ENCODE results near the gene SLC2A5.
"Not testable (repeated sequence)": the region's sequence is repeated elsewhere in the genome, so short reads cannot be mapped to it uniquely, and the experiment has no call there.

The SLC2A5 gene, protein sequence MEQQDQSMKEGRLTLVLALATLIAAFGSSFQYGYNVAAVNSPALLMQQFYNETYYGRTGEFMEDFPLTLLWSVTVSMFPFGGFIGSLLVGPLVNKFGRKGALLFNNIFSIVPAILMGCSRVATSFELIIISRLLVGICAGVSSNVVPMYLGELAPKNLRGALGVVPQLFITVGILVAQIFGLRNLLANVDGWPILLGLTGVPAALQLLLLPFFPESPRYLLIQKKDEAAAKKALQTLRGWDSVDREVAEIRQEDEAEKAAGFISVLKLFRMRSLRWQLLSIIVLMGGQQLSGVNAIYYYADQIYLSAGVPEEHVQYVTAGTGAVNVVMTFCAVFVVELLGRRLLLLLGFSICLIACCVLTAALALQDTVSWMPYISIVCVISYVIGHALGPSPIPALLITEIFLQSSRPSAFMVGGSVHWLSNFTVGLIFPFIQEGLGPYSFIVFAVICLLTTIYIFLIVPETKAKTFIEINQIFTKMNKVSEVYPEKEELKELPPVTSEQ

DNA sequence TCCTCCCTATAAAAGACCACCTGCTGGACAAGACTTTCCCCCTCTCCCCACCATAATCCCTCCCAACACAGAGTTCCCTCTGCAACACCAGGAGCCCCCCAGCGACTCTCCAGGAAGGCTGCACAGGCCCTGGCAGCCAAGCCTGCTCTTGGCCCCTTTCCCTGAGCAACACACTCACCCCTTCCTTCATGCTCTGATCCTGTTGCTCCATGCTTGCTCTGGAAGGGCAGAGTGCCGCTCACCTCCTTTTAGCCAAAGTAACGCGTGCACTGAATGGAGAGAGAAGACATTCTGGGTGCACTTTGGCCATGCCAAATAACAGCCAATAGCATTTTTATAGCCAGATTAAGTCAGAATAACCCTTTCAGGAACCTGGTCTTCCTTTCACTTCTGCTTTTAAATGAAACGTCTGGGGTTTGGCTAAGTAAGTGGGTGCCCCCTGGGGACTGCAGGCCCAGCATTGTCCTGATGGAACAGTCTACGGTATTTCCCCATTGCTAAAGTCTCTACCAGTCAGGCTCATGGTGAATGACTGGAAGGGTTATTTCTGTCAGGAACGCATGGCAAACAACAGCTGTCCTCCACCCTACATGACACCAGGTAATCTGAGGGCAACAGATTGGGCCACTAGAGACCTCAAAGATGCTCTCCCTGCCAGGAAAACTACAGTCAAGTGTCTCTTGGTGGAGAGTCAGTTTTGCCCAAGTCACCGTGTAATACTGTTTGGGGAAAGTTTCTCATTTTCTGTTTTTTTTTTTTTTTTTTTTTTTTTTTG is at the start of gene SLC2A5:
Gene SLC2A5 (minus strand): TSS at position 310 of the 775 bp plus-strand sequence. CDS start 99 bp downstream, at position 211.
- no peak for FAIRE-seq

DNA sequence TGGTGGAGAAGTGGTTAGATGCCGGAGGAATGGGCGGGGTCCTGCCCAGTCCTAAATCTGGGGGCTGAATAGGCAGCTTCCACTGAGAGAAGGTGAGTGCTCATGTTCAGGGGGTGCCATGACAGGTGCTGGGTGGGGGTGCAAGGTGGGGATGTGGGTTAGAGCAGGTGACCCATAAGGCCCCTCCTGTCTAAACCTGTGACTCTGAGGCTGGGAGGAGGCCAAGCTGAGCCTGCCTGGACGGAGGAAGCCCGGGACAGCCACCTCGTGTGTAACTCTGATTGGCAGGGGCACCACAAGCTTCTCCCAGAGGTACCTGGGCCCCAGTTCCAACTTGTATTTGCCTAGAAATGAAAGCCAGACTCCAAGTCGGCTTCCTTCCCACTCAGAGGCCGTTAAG is 48.8 kb upstream of the SLC2A5 start:
- FAIRE-seq, result no peak

DNA sequence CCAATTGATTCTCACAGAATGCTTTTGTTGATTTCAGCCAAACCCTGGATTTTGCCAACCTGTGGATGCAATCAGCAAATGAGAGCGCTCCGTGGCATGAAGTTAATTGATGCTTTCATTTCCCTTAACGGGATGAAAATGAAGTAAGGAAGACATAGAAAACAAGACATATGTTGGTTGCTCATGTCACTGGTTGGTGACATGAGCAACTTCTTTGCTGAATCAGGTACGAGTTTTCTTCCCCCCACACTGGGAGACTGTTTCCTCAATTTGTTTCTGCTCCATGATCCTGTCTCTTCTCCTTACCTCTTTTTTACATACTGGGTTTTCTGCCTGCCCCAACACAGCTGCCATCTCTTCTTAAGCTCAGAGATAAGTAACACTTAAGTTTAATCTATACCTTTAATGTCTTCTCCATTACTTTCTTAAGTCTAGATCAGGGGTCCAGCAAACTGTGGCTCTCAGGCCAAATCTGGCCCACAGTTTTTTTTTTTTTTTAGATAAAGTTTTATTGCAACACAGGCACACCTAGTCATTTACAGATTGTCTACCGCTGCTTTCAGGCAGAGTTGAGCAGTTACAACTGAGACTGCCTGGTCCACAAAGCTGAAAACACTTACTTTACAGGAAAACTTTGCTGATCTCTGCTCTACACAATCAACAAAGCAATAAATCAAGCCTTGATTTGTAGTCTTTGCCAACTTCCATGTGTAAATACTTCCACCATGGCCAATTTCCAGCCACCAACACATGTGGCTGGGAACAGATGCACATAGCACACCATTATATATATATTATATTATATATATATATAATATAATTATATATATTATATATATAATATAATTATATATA is 46.1 kb upstream of the SLC2A5 start:
- no peak for FAIRE-seq

DNA sequence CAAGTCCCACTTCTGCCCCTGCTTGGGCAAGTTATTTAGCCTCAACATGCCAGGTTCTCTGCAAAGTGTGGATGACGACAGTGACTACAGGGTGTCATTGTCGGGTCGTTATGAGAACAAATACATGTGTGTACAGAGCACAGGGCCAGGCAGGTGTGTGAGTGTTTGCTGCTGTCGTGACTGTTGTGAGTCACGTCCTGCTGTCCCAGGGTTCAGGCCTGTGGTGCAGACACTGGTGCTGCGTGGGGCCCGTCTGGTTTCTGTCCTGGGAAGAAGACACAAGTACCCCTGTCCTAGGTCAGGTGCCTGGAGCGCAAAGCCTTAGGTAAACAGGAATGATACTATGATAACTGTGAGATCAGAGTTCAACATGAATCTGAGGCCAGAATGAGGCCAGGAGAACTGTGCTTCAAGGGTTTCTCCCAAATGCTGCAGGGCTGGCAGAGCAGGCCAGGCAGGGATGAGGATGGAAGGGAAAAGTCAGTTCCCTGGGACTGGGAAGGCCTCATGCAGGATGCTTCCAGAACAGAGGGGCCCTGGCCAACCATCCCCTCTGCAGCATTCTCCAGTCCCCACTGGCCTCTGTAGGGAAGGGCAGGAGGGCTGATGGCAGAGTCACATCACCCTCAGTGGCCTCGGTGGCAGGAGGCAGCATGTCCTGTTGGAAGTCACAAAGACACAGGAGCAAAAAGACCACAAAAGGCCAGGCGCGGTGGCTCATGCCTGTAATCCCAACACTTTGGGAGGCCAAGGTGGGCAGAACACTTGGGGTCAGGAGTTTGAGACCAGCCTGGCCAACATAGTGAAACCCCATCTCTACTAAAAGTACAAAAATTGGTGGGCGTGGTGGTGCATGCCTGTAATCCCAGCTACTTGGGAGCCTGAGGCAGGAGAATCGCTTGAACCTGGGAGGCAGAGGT is 43.8 kb upstream of the SLC2A5 start:
- FAIRE-seq, result no peak

DNA sequence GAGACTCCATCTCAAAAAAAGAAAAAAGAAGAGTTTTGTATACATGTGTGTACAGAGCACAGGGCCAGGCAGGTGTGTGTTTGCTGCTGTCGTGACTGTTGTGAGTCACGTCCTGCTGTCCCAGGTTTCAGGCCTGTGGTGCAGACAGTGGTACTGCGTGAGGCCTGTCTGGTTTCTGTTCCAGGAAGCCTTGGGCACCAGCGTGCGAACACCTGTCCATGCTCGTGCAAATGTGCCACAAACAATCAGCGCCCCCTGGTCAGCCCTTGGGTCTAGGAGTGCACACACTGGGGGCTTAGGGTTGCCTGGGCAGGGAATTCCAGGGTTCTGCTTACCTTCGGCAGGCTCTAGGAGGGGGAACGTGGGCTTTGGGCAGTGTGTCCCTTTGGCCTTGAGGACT is 42.5 kb upstream of the SLC2A5 start:
- FAIRE-seq, result no peak

DNA sequence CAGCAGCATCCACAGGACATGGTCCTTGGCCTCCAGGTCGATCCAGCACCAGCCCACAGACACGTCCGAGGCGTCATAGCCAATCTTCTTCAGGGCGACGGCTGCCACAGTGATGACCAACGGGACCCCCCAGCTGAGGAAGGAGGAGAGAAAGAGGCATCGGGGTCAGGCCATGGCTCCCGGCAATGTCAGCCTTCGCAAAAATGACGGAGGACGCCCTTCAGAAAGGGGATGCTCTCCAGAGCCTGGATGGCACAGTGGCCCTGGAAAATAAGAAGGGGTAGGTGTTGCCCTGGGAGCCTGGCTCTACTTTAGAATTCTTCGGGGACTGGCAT is 41.9 kb upstream of the SLC2A5 start:
- no peak for FAIRE-seq

DNA sequence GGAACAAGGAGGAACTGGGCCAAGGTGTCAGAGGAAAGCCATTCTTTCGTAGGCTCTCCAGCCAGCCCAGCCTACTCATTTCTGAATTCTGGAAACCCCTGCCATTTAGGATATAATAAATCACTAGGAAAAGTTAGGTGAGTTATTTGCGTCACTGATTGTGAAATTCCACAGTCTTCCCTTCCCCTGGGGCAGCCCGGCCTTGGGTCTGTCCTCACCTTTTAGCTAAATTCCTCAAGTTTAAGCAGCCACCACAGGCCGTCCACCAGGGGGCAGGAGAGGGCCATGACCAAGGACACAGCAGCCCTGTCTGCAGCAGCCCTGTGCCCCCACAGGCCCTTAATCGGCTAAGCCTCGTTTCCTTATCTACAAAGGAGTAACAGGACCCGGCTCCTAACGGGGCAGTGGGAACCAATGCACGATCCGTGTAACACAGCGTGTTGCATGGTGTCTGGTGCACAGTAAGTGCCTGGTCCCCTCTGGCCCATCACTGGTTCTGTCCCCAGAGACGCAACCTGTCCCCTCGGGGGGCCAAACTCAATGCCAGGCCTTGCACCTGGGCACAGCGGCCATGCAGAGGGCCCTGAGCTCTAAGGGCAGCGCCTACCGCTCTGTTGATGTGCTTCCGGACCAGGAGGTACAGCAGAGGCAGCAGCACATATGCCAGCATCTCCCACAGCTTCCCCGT is 41.4 kb upstream of the SLC2A5 start:
- FAIRE-seq, result no peak

DNA sequence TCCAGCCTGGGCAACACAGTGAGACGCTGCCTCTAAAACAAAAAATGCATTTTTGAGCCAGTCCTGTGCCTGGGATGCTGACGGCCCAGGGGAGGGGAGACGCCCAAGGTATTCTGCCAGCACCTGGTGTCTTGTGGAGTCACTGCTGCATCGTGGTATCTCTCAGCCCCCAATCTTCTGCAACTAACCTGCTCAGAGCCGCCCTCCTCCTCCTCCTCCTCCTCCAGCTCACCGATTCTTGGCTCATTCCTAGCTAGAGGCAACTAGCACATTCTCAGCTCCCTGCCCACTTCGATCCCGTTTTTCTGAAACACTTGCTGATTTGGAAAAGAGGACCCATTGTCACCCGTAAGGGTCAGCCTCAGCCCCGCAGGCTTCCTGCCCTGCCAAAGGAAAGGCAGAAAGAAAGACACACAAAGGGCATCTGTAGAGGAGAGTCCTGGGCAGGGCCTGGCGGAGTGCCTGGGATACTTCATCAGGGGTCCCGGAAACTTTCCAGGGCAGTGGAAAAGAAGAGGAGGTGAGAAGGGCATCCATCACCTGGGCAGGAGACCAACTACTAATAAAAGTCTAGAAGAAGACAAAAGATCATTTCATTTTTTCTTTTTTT is 38.7 kb upstream of the SLC2A5 start:
- no peak for FAIRE-seq

DNA sequence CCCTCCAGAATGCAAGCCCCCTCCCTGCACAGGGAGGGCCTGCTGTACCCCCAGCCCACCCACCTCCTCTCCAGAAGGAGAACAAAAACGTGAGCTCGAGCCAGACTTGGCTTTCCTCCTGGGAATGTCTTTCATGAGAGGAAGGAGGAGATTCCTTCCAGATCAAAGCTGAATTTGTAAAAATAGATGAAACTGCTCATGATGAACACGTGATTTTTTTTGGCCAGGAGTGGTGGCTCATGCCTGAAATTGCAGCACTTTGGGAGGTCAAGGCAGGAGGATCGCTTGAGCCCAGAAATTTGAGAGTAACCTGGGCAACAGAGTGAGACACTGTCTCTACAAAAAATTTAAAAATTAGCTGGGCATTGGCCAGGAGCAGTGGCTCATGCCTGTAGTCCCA is 37.7 kb upstream of the SLC2A5 start:
- FAIRE-seq, result no peak

DNA sequence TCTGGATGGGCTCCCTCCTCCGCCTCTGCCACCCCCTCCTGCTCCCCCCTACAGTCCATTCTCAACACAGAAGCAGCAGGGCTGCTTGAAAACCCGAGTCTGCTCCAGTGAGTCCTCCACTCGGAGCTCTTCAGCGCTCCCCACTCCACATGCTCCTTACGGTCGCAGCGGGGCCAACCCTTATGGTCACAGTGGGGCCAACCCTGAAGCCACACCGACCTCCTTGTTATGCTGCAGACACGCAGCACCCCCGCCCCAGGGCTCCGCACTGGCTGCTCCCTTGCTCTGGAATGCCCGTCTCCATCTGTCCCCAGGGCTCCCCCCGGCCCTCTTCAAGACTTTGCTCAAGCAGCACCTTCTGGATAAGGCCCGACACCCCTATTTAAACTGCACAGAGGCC is 36.9 kb upstream of the SLC2A5 start:
- FAIRE-seq, result no peak

DNA sequence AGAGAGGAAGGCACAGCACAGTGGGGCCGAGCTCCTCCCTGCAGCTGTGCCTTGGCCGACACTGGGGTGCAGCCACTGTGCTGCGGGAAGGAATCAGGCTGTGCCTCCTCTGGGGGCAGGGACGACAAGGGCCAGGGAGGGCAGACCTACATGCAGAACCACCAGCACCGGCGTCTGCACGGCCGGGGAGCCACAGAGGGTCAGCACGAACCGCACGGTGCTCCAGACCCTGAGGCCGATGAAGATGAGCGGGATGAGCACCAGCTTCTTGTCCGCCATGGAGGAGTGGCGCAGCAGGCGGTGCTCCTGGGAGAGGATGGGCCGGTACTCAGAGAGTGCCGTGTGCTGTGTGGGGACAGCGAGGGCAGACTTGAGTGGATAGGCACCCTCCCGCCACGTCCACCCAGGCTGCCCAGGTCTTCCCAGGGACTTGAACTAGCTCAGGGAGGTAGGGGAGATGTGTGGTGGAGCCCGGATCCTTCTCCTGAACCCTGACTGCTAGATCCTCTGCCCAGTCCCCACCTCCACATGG is 36.0 kb upstream of the SLC2A5 start:
- no peak for FAIRE-seq

DNA sequence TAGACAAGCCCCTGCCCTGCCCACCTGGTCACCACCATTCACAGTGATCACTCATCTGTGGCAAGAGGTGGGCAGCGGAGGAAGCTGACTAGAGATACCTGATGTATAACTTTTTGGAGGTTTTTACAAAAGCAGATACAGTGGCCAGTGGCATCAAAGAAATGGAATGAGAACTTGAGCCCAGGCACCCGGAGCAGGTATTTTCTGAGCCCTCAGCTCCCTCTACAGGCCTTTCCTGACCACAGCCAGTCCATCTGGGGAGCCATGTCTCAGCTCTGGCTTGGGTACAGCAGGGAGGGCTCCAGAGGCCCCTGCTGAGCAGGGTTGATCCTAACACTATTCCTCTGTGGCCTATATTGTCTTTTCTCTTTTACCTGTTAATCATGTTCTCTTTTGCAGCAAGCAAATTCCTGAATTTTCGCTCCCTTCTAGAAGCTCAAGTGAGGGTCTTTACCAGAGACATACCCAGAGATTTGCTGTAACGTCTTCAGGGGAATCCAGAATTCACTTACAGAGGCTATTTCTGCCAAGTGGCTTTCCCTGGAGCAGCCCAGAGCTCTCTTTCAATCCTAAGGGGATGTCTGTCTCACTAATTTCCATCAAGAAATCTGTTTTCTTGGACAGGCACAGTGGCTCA is 32.2 kb upstream of the SLC2A5 start:
- FAIRE-seq, result peak; percentile 41

DNA sequence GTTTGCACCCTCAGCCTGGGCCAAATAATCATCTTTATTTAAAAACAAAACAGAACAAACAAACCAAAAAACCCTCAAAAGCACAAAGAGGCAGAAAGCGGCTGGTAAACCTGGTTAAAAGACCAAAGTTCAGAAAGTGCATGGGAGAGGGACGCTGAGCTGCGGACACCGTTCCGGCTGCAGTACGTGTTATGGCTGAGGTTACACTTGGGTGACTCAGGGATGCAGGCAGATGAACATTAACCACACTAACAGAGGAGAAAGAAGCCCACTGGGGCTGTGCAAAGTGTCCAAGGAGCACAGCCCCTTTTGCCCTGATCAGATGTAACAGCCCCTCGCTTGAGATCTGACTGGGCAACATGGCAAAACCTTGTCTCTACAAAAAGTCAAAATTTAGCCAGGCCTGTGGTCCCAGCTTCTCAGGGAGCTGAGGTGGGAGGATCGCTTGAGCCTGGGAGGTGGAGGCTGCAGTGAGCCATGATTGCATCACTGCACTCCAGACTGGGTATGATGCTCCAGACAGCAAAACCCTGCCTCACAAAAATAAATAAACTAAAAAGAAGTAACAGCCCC is 31.1 kb upstream of the SLC2A5 start:
- FAIRE-seq, result no peak

DNA sequence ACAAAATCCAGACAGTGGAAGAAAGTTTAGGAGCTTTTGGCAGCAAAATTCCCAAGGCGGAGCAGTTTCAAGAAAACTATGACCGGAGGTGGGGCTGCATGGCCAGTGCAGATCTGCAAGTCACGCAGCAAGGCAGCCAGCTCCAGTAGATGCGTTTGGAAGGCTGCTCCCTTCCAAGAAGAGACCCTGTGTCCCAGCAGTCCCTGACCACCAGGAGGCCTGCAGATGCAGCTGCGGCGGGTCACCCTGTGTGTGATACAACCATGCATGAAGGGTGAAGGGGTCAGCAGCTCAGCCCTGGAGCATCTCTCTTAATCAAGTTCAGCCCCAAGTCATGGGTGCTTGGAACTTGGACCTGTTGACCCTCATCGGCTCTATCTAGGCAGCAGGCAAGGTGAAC is 30.1 kb upstream of the SLC2A5 start:
- no peak for FAIRE-seq

DNA sequence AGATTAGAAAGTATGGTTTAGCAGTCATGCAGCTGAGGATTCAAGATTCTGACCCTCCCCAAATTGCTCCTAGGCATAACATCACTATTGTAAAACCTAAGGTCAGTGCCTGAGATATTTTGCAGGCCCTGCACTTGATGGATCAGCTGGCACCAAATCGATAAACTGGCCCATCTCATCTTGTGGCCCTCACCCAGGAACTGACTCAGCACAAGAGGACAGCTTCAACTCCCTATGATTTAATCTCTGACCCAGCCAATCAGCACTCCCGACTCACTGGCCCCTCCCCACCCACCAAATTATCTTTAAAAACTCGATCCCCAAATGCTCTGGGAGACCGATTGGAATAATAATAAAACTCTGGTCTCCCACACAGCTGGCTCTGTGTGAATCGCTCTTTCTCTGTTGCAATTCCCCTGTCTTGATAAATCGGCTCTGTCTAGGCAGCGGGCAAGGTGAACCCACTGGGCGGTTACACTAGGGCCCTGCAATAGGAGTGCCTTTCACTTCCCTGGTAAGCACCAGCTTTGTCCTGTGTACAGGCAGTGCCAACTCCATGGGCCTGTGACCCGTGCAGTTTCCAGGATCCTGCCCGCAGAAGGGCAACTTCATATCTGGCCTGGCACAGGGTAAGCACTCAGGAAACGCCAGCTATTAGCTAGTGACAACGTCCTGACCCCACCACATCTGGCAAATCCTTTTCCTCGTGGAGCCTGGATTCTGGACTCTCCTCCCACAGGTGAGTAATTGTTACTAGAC is 28.7 kb upstream of the SLC2A5 start:
- FAIRE-seq, result no peak

DNA sequence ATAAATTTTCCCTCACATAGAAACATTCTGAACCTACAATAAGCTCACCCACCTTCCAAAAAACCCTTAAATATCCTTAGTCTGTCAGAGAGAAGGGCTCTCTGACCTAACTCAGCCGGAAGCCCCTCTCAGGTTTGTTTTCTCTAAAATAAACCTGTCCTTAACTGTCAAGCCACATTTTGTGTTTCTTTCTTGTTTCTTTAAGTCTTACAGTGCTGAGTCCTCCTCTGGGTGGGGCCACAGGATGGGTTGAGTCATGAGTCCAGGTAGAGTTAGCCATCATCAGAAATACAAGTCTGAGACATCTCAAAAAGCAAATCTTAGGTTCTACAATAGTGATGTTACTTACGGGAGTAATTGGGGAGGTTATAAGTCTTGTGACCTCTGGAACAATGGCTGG is 26.4 kb upstream of the SLC2A5 start:
- FAIRE-seq, result no peak

DNA sequence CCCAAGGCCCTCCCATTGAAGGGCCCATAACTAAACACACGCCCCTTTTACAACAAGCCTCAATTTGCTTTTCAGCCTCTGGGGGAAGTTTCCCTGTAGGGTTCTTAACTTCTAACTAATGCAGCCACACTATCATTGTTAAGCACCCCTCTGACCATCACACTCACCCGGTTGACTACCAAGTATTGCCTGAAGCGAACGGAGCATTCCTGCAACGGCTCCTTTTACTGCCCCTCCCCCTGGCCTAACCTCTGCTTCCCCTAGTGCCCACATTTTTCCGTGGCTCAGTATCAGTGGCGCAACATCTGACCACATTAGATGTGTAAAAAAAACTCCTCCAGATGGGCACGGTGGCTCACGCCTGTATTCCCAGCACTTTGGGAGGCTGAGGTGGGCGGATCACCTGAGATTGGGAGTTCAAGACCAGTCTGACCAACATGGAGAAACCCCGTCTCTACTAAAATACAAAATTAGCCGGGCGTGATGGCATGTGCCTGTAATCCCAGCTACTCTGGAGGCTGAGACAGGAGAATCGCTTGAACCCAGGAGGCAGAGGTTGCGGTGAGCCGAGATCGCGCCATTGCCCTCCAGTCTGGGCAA is 24.7 kb upstream of the SLC2A5 start:
- FAIRE-seq, result not testable (repeated sequence)

DNA sequence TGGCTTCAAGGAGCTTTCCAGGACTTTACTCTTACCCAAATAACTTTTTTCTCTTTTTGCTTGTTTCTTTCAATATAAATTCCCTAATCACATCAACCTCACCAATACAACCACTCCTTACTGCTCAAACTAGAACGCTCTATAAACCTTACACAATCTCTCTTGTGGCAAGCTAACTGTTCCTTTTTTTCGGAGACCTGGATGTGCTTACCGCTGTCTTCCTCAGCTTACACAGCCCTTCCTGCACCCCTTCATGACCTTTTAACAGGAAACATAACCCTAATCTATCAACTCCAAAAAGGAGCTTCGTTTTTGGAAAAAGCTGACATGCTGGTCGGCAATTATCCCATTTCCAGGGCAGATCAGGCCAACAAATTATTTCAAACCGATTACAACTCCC is 24.1 kb upstream of the SLC2A5 start:
- no peak for FAIRE-seq

DNA sequence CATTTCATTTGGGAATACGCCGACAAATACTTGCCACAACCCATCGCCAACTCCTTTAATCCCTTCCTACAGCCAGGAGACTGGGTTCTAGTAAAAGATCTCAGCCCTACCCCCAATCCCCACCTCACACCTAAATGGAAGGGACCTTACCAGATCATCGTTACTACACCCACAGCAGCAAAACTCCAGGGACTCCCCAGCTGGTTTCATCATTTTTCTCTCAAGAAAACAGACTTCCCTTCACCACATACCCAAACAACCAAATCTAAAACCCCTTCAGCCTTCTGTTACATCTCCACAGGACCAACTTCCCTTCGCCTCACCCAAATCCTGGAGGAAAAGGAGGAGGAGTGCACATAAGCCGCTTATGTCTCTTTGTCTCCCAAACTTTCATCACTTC is 23.7 kb upstream of the SLC2A5 start:
- no peak for FAIRE-seq

All from A204.1 (cell line).